SK-N-MC (cell line): ENCODE measurements around the gene GPC3.

Experiments
- EZH2 ChIP-seq: fragments of 200-600 bp; sonication (generic); IDR thresholded peaks from one replicate; pipeline ENCODE4 v1.6.1; 2017; ENCODE audit warnings: antibody characterized with exemption
- POLR2AphosphoS5 ChIP-seq: IDR thresholded peaks from 2 replicates; pipeline ENCODE4 v1.6.1; 2012; ENCODE audit warnings: mild to moderate bottlenecking, low read depth, low read length, borderline replicate concordance

- TF ChIP-seq POLR2AphosphoS5 (no peak), EZH2 (no peak)
These were observed 146.4 kb downstream of the GPC3 start for GRCh38 chrX:133838761-133839676.
